Caco-2 (cell line): ENCODE results near the gene PTRH2. TPM values are rescaled to one million over a fixed set of nuclear protein-coding genes. Genes with fewer than 3 reads are reported as not detected.

ENCODE experiments used
- BruUV-seq: library from RNA; stranded (reverse); fragments of 400-500 nt; replicated peaks from 2 replicates; lab custom pipeline; 2021; lab: Mats Ljungman, UMichigan
- CTCF ChIA-PET: fragments of 300-600 bp; sonication (Branson Sonifier 250); formaldehyde crosslinking; loops from one replicate; lab custom pipeline; 2022; ENCODE audit warnings: antibody characterized with exemption; lab: Charles Lee
- POLR2A ChIA-PET: fragments of 300-600 bp; sonication (Branson Sonifier 250); formaldehyde crosslinking; loops from one replicate; lab custom pipeline; 2022; ENCODE audit warnings: antibody characterized with exemption; lab: Charles Lee
- DNase-seq, 2 experiments: peaks; one replicate each; pipeline versions ENCODE4 v3.0.0 to v3.0.0-alpha.2; 2020 to 2022
- H3K27me3 ChIP-seq: replicated peaks from 2 replicates; pipeline ENCODE4 v1.6.0; 2011; ENCODE audit warnings: low read length; ENCODE audit not compliant: control insufficient read depth, insufficient read depth
- H3K36me3 ChIP-seq: 2 replicates; pipeline ENCODE4 v1.5.1; 2011; ENCODE audit warnings: low read length; ENCODE audit not compliant: control insufficient read depth, insufficient read depth
- H3K4me1 ChIP-seq: fragments of 250-450 bp; sonication (Bioruptor Pico); 2 replicates; pipeline ENCODE4 v1.5.1; 2020; ENCODE audit warnings: mild to moderate bottlenecking
- H3K4me3 ChIP-seq: 2 replicates; pipeline ENCODE4 v1.5.1; 2011; ENCODE audit warnings: low read depth, mild to moderate bottlenecking, control low read depth, low read length
- H3K9me3 ChIP-seq: fragments of 250-450 bp; sonication (Bioruptor Pico); 2 replicates; pipeline ENCODE4 v1.5.1; 2020; ENCODE audit warnings: mild to moderate bottlenecking, moderate library complexity
- H3K27ac Mint-ChIP-seq: one replicate; pipeline ENCODE4 v1.8.0; 2022; ENCODE audit warnings: mixed read lengths; ENCODE audit not compliant: unreplicated experiment
- H3K27me3 Mint-ChIP-seq: one replicate; pipeline ENCODE4 v1.8.0; 2022; ENCODE audit warnings: mixed read lengths; ENCODE audit not compliant: insufficient read depth, unreplicated experiment
- H3K36me3 Mint-ChIP-seq: one replicate; pipeline ENCODE4 v1.8.0; 2022; ENCODE audit warnings: mild to moderate bottlenecking, mixed read lengths; ENCODE audit not compliant: insufficient read depth, unreplicated experiment
- H3K4me1 Mint-ChIP-seq: one replicate; pipeline ENCODE4 v1.8.0; 2022; ENCODE audit warnings: low read depth, mixed read lengths; ENCODE audit not compliant: unreplicated experiment
- H3K4me3 Mint-ChIP-seq: one replicate; pipeline ENCODE4 v1.8.0; 2022; ENCODE audit warnings: mild to moderate bottlenecking, moderate library complexity, mixed read lengths; ENCODE audit not compliant: unreplicated experiment
- H3K9me3 Mint-ChIP-seq: one replicate; pipeline ENCODE4 v1.8.0; 2022; ENCODE audit warnings: mixed read lengths; ENCODE audit not compliant: unreplicated experiment
- CTCF ChIP-seq, 2 experiments: fragments of 200-600 bp in 1 of 2; IDR thresholded peaks; 1 replicate in 1 of 2; 2 replicates in 1 of 2; pipeline versions ENCODE4 v1.5.1 to v1.8.0; 2011 to 2022; ENCODE audit warnings: antibody characterized with exemption in 1 of 2, control low read depth in 1 of 2, inconsistent platforms in 1 of 2, low read depth in 1 of 2, low read length in 1 of 2, mild to moderate bottlenecking in 1 of 2, moderate library complexity in 1 of 2; ENCODE audit not compliant: insufficient read depth in 1 of 2, severe bottlenecking in 1 of 2, unreplicated experiment in 1 of 2
- intact Hi-C: fragments of 100-400 bp; cut with micrococcal nuclease; formaldehyde crosslinking; loops from one replicate; pipeline ENCODE4 v1.10.0; 2022; ENCODE audit not compliant: unreplicated experiment
- total RNA-seq: library from RNA; stranded (reverse); gene quantifications from 2 replicates; pipeline ENCODE4 v1.2.3, GENCODE V29; 2022

PTRH2 gene
- total RNA-seq, 1 experiment from 2014 or later = 36.1 TPM

DNA sequence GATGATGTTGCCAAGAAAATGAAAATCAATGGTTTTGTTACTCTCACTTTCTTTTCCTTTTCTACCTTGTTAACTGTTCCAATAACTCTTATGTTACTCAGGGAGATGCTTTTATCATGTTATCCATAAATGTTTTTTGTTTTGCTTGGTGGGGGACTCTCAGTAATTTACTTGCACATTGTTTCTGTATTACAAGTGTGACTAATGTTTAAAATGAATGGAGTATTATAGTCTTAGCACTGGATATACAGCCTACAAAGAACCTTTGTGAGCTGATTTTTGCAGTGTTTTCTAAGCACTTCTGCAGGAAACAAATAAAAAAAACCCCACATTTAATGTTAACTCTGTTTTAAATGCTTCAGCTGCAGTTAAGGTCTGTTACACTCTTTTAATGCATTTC lies 12.3 kb upstream of the PTRH2 start:
- no TSS peak for BruUV-seq
- Histone ChIP-seq H3K36me3 (no peaks in the 10 kb centered on the region), H3K27me3 (no peaks in the 10 kb centered on the region), H3K9me3 (no peaks in the 10 kb centered on the region), H3K4me1 (peaks cover 9% of the 10 kb centered on the region), H3K4me3 (no peak overlapping the region)
- no peak overlapping the region for H3K4me3 Mint-ChIP-seq
- peaks cover 10% of the 10 kb centered on the region for H3K36me3 Mint-ChIP-seq
- intact Hi-C loops = no loop called here
- no peak for DNase-seq
- no peaks in the 10 kb centered on the region for H3K27me3 Mint-ChIP-seq
- TF ChIP-seq CTCF (IDR thresholded peaks at IDR 0.05; ENCODE audit: insufficient read depth in 1 of 2, low read depth in 1 of 2, low read length in 1 of 2, severe bottlenecking in 1 of 2, unreplicated experiment in 1 of 2) = no peak
- no peak overlapping the region for H3K27ac Mint-ChIP-seq
- ChIA-PET POLR2A (interaction anchor here (1.2 kb wide), 1 partner anchor 12 kb away, joined by 3 read pairs; the partner anchor contains the start of genes PTRH2 and VMP1), CTCF (no interaction called here)
- H3K9me3 Mint-ChIP-seq = no peaks in the 10 kb centered on the region
- peaks cover 11% of the 10 kb centered on the region for H3K4me1 Mint-ChIP-seq

DNA sequence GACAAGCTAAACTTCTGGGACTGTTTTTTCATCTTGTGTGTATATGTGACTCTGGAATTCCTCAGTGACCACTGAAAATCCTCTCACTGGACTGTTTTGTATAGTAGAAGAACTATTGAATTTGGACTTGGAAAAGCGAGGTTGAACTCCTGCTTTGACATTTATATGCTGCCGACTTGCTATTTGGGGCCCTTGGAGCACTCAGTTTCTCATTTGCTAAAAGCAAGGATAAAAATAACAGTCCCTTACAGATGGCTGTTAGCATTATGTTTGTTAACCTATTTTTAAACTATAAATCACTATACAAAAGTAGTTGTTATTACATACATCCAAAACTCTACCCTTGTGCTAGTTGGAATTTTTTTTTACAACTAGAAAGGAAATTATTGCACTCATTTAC lies 9.2 kb upstream of the PTRH2 start:
- Mint-ChIP-seq H3K4me1 (peaks cover 7% of the 10 kb centered on the region), H3K4me3 (no peak overlapping the region), H3K27ac (no peak overlapping the region), H3K9me3 (no peaks in the 10 kb centered on the region), H3K36me3 (peaks cover 17% of the 10 kb centered on the region), H3K27me3 (no peaks in the 10 kb centered on the region)
- H3K36me3 ChIP-seq = no peaks in the 10 kb centered on the region
- DNase-seq = no peak
- no TSS peak for BruUV-seq
- no peaks in the 10 kb centered on the region for H3K9me3 ChIP-seq
- H3K4me3 ChIP-seq = no peak overlapping the region
- no peak for TF ChIP-seq CTCF (IDR thresholded peaks at IDR 0.05; ENCODE audit: insufficient read depth in 1 of 2, low read depth in 1 of 2, low read length in 1 of 2, severe bottlenecking in 1 of 2, unreplicated experiment in 1 of 2)
- POLR2A ChIA-PET = no interaction called here
- intact Hi-C loops = no loop called here
- CTCF ChIA-PET = no interaction called here
- no peaks in the 10 kb centered on the region for H3K4me1 ChIP-seq
- H3K27me3 ChIP-seq = no peaks in the 10 kb centered on the region

DNA sequence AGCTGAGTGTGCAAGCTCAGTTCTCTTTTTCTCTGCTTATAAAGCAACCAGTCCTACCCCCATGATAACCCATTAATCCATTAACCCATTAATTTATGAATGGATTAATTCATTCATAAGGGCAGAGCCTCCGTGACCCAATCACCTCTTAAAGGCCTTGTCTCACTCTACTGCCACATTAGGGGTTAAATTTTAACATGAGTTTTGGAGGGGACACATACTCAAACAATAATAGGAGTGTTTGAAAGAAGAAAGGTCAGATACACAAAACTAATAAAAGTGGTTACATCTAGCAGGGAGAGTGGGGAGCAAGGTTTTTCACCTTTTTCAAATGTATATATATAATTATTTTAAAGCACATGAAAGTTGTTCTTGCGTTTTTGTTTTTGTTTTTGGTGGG lies 7.0 kb upstream of the PTRH2 start:
- no TSS peak for BruUV-seq
- Histone ChIP-seq H3K36me3 (no peaks in the 10 kb centered on the region), H3K9me3 (no peaks in the 10 kb centered on the region), H3K4me1 (peaks cover 3% of the 10 kb centered on the region; the same call in 1 of the 2 replicates), H3K27me3 (no peaks in the 10 kb centered on the region), H3K4me3 (no peak overlapping the region)
- POLR2A ChIA-PET = no interaction called here
- no peak for TF ChIP-seq CTCF (IDR thresholded peaks at IDR 0.05; ENCODE audit: insufficient read depth in 1 of 2, low read depth in 1 of 2, low read length in 1 of 2, severe bottlenecking in 1 of 2, unreplicated experiment in 1 of 2)
- H3K4me3 Mint-ChIP-seq = no peak overlapping the region
- H3K9me3 Mint-ChIP-seq = no peaks in the 10 kb centered on the region
- H3K36me3 Mint-ChIP-seq = peaks cover 17% of the 10 kb centered on the region
- intact Hi-C loops = no loop called here
- peaks cover 7% of the 10 kb centered on the region for H3K4me1 Mint-ChIP-seq
- CTCF ChIA-PET = no interaction called here
- H3K27ac Mint-ChIP-seq = no peak overlapping the region
- no peaks in the 10 kb centered on the region for H3K27me3 Mint-ChIP-seq
- no peak for DNase-seq
